ENCODE results near the gene GULP1. TPM values are rescaled to one million over a fixed set of nuclear protein-coding genes. Genes with fewer than 3 reads are reported as not detected.

The GULP1 gene
- total and polyA plus RNA-seq, 10 of the 15 experiments (the other 5 are each of a cell fraction or from before 2014, with no cell fraction given): 0.02 to 1.3 (median 0.15) TPM; not detected in 5

DNA sequence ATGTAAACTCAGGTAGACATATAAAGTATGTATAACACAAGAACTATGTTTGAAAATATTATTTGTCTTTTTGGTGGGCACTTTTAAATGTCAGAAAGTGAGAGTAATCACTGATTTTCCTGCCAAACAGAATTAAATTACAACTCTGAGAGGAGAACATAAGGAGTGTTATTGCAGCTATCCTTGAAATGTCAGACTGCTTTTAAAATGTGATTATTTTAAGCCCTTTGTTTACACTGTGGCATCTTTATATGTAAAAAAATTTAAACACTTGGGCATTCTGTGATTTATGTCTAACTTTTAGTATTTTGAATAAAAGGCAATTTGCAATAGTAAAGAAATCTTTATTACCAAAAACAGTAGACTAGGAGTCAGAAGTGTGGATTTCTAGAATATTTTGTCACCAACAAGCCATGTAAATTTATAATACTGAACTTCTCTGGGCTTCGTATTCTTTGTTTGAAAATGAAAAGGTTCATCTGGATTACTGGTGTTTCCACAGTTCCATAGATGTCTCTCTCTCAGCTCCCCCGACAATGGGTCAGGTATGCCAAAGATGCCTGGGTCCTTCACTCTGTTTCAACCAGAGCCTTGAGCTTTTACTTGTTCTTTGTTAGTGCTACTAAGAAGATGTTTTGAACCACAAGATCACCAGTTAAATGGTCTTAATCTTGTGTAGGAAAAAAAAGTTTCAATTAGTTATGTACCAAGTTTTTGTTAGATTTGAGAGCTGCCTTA lies 38.8 kb downstream of the GULP1 start (continued):
- TF ChIP-seq, protein P1, sequence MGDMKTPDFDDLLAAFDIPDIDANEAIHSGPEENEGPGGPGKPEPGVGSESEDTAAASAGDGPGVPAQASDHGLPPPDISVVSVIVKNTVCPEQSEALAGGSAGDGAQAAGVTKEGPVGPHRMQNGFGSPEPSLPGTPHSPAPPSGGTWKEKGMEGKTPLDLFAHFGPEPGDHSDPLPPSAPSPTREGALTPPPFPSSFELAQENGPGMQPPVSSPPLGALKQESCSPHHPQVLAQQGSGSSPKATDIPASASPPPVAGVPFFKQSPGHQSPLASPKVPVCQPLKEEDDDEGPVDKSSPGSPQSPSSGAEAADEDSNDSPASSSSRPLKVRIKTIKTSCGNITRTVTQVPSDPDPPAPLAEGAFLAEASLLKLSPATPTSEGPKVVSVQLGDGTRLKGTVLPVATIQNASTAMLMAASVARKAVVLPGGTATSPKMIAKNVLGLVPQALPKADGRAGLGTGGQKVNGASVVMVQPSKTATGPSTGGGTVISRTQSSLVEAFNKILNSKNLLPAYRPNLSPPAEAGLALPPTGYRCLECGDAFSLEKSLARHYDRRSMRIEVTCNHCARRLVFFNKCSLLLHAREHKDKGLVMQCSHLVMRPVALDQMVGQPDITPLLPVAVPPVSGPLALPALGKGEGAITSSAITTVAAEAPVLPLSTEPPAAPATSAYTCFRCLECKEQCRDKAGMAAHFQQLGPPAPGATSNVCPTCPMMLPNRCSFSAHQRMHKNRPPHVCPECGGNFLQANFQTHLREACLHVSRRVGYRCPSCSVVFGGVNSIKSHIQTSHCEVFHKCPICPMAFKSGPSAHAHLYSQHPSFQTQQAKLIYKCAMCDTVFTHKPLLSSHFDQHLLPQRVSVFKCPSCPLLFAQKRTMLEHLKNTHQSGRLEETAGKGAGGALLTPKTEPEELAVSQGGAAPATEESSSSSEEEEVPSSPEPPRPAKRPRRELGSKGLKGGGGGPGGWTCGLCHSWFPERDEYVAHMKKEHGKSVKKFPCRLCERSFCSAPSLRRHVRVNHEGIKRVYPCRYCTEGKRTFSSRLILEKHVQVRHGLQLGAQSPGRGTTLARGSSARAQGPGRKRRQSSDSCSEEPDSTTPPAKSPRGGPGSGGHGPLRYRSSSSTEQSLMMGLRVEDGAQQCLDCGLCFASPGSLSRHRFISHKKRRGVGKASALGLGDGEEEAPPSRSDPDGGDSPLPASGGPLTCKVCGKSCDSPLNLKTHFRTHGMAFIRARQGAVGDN (IDR thresholded peaks at IDR 0.05): no peak

DNA sequence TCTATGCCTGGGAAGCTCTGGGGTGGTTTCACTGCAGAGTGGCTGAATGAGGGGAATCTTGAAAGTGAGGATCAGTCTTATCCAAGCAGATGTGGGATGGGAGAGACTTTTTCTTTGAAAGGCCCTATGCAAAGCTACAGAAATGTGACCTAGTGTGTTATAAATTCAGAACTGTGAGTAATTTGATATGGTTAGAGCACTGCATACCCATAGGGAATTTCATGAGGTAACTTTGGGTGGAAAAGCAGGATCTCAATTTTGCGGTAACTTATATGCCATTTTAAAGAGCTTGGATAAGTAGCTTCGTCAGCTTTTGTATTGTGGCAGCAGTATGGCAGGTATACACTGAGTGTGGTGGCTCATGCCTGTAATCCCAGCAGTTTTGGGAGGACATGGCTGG lies 40.9 kb downstream of the GULP1 start:
- no peaks in the 10 kb centered on the region for H3K79me2 ChIP-seq (ENCODE audit: control insufficient read depth, insufficient read depth, low read length)
- SMC1A ChIA-PET (ENCODE audit: uncharacterized antibody, unreplicated experiment): no interaction called here
- DNase-seq (ENCODE audit: low read depth, low spot score) (no peak), FAIRE-seq (no peak), ATAC-seq (no peak)
- no peak overlapping the region for H3K27ac ChIP-seq (ENCODE audit: control insufficient read depth, insufficient read depth)
- RAD21 ChIA-PET (ENCODE audit: unreplicated experiment): no interaction called here
- BruUV-seq (replicated peaks): no TSS peak
- H3K36me3 ChIP-seq (ENCODE audit: control insufficient read depth in 2 of 2, insufficient read depth in 2 of 2, low read length in 1 of 2): no peaks in the 10 kb centered on the region
- 21% methylated on average over 2 of the region's 2 CpGs for WGBS (ENCODE audit: insufficient coverage, insufficient replicate concordance, low lambda C conversion rate, missing lambda C conversion rate)
- no peak overlapping the region for H3K9ac ChIP-seq (ENCODE audit: control insufficient read depth, insufficient read depth, low read length)
- H3K27me3 ChIP-seq (replicated peaks in 1 of 2; ENCODE audit: control insufficient read depth in 2 of 2, insufficient read depth in 2 of 2, low read length in 1 of 2): no peaks in the 10 kb centered on the region
- no peaks in the 10 kb centered on the region for H3K4me1 ChIP-seq (ENCODE audit: control insufficient read depth, insufficient read depth, low read length)
- intact Hi-C loops (cut with micrococcal nuclease; ENCODE audit: unreplicated experiment) (no loop called here), in situ Hi-C loops (cut with MboI) (no loop called here)
- no peak for TF ChIP-seq FOXM1 (IDR thresholded peaks at IDR 0.05; ENCODE audit: low read depth, low read length)
- TF ChIP-seq NR2F1 (conservative IDR thresholded peaks at IDR 0.05): no peak
- TF ChIP-seq, protein P2, sequence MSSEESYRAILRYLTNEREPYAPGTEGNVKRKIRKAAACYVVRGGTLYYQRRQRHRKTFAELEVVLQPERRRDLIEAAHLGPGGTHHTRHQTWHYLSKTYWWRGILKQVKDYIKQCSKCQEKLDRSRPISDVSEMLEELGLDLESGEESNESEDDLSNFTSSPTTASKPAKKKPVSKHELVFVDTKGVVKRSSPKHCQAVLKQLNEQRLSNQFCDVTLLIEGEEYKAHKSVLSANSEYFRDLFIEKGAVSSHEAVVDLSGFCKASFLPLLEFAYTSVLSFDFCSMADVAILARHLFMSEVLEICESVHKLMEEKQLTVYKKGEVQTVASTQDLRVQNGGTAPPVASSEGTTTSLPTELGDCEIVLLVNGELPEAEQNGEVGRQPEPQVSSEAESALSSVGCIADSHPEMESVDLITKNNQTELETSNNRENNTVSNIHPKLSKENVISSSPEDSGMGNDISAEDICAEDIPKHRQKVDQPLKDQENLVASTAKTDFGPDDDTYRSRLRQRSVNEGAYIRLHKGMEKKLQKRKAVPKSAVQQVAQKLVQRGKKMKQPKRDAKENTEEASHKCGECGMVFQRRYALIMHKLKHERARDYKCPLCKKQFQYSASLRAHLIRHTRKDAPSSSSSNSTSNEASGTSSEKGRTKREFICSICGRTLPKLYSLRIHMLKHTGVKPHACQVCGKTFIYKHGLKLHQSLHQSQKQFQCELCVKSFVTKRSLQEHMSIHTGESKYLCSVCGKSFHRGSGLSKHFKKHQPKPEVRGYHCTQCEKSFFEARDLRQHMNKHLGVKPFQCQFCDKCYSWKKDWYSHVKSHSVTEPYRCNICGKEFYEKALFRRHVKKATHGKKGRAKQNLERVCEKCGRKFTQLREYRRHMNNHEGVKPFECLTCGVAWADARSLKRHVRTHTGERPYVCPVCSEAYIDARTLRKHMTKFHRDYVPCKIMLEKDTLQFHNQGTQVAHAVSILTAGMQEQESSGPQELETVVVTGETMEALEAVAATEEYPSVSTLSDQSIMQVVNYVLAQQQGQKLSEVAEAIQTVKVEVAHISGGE (CRISPR knock-in tag; IDR thresholded peaks at IDR 0.05): no peak
- TF ChIP-seq, protein P3, sequence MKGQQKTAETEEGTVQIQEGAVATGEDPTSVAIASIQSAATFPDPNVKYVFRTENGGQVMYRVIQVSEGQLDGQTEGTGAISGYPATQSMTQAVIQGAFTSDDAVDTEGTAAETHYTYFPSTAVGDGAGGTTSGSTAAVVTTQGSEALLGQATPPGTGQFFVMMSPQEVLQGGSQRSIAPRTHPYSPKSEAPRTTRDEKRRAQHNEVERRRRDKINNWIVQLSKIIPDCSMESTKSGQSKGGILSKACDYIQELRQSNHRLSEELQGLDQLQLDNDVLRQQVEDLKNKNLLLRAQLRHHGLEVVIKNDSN (IDR thresholded peaks at IDR 0.05; ENCODE audit: borderline replicate concordance, extremely low read length, insufficient read depth, low read depth, low read length): no peak
- H3K9me3 ChIP-seq (replicated peaks; ENCODE audit: control insufficient read depth, insufficient read depth, low read length): no peaks in the 10 kb centered on the region
- no peak overlapping the region for H3K4me2 ChIP-seq (ENCODE audit: control insufficient read depth, insufficient read depth)
- H3K4me3 ChIP-seq: no peak overlapping the region
- no peaks in the 10 kb centered on the region for H4K20me1 ChIP-seq (ENCODE audit: control insufficient read depth, insufficient read depth)
- H2AFZ ChIP-seq (ENCODE audit: control insufficient read depth, low read depth, low read length): no peak overlapping the region
- POLR2A ChIA-PET: no interaction called here
- CTCF ChIA-PET: no interaction called here
